GM19193 (cell line): ENCODE measurements around the gene OR2B2.

Source experiments
- POLR2A ChIP-seq: IDR thresholded peaks from 4 replicates; pipeline ENCODE4 v1.6.1; 2011; ENCODE audit not compliant: insufficient read depth, insufficient read length; ENCODE audit errors: extremely low read depth

The OR2B2 gene

DNA sequence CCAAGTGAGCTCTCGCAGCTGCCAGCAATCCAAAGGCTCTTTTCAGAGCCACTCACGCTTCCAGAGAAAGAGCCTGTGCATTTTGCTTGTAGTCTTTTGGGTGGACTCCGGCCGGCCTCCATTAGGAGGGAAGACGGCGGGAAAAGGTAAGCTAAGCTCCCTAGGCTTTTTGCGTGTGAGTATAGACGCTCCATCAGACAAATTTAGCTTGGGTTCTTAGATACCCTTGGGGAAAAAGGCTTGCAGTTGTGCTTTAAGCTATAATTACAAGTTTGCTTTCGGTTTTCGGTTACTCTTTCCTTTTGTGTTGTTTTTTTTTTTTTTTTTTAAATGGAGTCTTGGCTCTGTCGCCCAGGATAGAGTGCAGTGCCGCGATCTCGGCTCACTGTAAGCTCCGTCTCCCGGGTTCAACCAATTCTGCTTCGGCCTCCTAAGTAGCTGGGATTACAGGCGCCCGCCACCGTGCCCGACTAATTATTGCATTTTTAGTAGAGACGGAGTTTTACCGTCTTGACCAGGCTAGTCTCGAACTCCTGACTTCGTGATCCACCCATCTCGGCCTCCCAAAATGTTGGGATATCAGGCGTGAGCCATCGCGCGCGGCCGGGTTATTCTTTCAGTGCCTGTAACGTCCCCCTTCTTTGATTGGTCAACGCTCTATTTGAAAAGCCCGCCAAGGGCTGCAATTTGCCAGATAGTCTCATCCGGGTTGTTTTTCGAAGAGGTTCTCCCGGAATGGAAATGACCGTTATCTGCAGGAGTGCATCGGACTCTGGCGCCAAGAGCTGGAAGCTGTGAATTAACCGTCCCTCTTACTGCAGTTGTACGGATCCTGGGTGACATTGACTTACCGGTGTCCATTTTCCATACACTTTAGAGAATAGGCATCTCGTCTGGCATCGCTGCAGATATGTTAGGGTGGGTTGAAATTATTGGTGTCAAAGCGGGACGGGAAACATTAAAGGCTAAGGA lies 18.1 kb downstream of the OR2B2 start:
- TF ChIP-seq POLR2A: peak; percentile 71

DNA sequence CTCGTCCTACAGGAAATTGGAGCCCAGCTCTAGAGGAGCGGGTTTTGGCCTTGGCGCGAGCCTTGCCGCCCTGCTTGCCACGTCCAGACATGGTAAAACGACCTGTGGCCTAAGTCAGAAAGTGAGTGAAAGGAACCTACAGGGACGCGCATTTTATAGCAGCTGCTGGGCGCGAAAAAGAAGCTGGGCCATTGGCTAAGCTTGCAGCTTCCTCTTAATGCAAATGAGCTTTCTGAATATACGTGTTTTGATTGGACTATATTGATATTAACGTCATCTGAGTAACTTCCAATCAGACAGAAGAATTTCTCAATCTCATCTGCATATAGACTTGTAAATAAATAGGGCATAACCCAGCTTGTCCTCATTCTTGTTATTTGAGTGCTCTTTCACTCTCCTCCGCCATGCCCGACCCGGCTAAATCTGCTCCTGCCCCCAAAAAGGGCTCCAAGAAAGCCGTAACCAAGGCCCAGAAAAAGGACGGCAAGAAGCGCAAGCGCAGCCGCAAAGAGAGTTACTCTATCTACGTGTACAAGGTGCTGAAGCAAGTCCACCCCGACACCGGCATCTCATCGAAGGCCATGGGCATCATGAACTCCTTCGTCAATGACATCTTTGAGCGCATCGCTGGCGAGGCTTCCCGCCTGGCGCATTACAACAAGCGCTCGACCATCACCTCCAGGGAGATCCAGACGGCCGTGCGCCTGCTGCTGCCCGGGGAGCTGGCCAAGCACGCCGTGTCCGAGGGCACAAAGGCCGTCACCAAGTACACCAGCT lies 18.9 kb downstream of the OR2B2 start:
- TF ChIP-seq POLR2A: peak; percentile 99

DNA sequence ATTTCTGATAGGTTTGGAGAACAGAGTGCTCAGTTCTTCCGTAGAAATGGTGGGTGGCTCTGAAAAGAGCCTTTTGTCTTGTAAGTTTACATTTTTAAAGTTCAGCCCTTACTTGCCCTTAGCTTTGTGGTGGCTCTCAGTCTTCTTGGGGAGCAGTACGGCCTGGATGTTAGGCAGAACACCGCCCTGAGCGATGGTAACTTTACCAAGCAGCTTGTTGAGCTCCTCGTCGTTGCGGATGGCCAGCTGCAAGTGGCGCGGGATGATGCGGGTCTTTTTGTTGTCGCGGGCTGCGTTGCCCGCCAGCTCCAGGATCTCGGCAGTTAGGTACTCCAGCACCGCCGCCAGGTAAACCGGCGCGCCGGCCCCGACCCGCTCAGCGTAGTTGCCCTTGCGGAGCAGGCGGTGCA lies 19.5 kb downstream of the OR2B2 start:
- no peak for TF ChIP-seq POLR2A

DNA sequence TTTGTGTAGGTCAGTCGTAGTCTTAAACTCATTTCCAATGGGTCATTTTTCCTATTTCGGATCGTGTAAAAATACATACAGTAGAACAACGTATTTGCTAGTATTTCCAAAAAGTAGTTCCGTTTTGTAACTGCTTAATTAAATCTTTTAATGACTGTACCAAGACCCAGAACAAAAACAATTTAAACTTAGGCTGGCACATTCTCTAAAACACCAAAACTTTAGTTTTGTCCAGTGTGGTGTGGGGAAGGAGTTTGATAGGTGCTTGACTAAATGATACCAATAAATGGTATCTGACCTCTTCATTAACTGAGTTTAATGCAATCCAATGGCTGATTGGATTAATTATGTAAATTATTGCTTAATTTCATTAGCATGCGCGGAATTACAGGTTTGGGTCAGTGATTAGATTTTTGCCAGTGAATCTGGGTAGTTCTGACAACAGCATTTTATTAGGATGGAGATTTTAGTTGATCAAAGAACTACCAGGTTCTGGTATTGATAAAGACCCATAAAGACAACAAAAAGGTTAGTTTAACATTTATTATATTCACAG lies 20.8 kb downstream of the OR2B2 start:
- TF ChIP-seq POLR2A: no peak

DNA sequence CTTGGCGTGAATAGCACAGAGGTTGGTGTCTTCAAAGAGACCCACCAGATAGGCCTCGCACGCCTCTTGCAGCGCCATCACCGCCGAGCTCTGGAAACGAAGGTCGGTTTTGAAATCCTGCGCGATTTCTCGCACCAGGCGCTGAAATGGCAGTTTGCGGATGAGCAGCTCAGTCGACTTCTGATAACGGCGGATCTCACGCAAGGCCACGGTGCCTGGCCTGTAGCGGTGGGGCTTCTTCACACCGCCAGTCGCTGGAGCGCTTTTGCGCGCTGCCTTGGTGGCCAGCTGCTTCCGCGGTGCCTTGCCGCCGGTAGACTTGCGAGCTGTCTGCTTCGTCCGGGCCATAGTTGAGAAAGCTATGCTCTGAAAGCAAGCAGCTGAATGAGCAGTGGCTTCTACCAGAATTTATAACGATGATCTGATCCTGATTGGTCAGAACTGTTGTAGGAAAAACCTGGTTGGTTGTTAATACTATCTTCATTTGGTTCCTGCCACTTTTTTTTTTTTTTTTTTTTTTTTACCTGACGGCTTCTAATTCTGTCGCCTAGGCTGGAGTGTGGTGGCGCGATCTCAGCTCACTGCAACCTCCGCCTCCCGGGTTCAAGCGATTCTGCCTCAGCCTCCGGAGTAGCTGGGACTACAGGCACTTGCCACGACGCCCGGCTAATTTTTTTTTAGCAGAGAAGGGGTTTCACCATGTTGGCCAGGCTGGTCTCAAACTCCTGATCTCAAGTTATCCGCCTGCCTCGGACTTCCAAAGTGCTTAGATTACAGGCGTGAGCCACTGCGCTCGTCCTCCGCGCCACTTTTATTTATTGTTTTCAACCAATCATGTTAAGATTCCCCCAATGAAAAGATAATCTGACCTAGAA lies 21.5 kb downstream of the OR2B2 start:
- TF ChIP-seq POLR2A: peak; percentile 100

DNA sequence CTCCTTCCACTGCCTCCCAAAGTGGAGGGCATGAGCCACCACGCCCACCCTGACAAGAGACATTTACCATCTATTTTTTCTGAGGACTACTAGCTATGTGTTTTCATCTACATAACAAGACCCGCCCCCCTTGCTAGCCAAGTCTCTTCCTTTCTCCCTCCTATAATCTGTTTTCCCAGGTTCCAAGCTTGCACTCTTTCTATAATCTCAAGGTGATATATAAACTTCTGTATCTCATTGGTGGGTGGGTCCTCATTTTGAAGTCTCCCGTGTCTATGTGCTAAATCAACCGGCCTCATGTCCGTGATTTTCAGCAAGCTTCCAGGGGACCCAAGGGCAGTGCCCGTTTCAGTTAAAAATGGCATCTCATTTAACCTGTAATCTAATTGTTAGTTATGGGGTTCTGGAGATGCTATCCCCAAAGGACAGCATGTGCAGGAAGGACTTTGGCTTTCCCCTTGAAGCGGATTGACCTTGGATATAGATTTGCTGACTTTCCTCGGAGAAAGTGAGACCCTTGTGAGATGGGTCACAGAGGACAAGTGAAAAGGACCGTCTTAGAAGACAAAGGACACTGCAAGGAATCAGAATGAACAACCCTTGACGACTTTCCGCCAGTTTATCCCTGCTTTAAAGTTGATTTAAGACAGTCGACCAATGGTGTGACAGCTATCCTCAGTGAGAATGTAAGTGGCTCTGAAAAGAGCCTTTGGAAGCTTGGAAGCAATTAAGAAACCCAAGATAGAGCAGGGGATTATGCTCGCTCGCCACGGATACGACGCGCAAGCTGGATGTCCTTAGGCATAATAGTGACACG lies 22.4 kb downstream of the OR2B2 start:
- no peak for TF ChIP-seq POLR2A

DNA sequence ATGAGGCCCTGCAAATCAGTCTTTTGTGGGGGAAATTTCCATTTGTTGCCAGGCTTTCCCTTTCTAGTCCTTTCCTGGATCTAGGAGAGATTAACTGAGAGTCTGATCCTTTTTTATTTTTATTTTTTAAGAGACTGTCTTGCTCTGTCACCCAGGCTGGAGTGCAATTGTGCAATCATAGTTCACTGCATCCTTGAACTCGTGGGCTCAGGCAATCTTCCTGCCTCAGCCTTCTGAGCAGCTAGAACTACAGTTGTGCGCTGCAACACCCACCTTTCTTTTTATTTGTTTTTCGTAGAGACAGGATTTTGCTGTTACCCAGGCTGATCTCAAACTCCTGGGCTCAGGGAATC lies 22.9 kb downstream of the OR2B2 start:
- TF ChIP-seq POLR2A: no peak

DNA sequence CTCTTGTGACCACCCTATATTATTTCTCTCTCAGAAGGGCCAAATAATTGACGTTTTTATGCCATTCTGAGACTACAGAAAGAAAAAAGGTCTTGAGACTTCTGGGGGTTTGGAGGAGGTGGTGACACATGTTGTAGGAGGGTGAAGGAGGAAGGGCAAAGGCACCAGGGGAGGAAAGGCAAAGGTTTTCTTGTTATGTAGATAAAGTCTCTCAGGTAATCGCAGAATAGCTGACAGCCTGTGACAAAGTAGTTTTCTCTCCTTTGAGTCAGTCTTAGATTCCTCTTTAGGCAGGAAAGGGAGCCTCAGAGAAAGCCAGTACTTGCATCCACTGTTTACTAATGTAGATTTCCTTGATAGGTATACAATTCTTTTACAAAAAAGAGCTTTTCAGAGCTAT lies 23.6 kb downstream of the OR2B2 start:
- TF ChIP-seq POLR2A: no peak

DNA sequence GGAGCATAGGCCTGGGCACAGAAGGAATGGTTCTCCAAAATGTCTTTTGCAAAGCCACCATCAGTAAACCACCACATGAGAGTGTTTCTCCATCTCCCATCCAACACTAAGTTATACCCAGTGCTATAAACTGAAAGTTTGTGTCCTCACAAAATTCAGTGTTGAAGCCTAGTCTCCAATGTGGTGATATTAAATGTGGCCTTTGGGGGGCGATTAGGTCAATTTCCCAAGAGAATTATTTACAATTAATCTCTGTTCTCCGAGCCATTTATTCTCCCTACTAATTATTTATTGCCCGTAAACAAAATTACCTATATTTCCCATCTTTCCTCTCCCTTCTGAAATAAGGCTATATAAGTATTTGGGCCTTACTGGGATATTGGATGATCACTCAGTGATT lies 26.1 kb downstream of the OR2B2 start:
- no peak for TF ChIP-seq POLR2A

DNA sequence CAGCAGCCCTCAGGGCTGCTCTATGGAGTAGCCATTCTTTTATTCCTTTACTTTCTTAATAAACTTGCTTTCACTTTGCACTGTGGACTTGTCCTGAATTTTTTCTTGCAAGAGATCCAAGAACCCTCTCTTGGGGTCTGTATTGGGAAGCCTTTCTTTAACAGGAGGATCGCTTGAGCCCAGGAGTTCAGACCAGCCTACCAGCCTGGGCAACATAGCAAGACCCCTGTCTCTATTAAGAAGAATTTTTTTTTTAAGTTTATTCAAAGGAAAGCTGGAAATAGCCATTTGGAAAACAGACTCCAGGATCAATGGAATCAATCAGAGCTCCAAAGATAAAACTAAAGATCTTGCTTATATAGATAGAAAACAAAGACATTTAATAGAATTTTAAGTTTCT lies 29.1 kb downstream of the OR2B2 start:
- TF ChIP-seq POLR2A: no peak

DNA sequence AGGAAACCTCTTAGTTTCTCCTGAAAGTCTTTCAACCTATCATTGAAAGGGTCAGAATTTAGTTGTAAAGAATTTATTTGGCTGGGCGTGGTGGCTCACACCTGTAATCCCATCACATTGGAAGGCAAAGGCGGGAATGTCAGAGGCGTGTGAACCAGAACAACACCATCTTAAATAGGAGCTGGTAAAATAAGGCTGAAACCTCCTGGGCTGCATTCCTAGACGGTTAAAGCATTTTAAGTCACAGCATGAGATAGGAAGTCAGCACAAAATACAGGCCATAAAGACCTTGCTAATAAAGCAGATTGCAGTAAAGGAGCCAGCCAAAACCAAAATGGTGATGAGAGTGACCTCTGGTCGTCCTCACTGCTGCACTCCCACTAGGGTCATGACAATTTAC lies 29.6 kb downstream of the OR2B2 start:
- TF ChIP-seq POLR2A: no peak

DNA sequence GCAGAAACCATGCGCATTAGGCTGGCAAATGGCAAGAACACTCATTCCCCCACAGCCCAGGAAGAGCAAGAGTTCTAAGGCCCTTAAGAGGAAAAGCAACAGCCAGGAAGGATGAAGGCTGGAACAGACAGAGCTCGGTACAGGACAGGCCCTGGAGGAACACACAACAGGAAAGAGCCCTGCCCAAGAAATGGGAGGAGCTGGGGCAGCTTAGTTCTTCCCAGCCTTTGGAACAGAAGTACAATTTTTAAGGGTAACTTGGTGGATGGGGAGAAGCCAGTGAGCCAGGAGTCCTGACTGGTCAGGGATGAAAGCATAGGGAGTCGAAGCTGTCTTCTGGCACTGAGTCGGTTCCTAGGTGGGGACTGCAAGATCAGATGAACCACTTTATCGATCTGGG lies 32.4 kb downstream of the OR2B2 start:
- no peak for TF ChIP-seq POLR2A

DNA sequence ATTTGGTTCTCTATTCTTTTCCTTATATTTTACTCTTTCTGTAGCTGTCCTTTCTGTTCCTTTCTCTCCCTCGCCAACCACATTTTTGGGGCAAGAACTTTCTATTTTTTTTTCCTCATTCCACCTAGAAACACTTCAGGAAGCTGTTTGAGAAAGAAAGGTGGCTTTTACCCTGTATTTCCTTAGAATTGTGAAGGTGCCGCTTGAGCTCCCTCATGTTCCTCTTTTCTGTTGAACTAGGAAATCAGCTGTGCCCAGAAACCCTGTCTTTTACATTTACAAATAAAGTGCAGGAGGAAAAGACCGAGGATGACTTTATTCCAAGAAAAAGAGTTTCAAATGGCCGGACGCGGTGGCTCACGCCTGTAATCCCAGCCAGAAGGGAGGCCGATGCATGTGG lies 38.2 kb downstream of the OR2B2 start:
- no peak for TF ChIP-seq POLR2A
